ENCODE data around the gene MSGN1.
"Not testable (repeated sequence)": the region's sequence is repeated elsewhere in the genome, so short reads cannot be mapped to it uniquely, and the experiment has no call there.

Gene MSGN1

GRCh38 chr2:17805717-17806363, 10.4 kb upstream of the MSGN1 start:
- no peak for DNase-seq (ENCODE audit: low read depth)

GRCh38 chr2:17813010-17813741, 3.1 kb upstream of the MSGN1 start:
- no peak for DNase-seq (ENCODE audit: low read depth)

GRCh38 chr2:17813742-17814473, 2.4 kb upstream of the MSGN1 start:
- DNase-seq (ENCODE audit: low read depth): no peak

GRCh38 chr2:17814601-17815000, 1.7 kb upstream of the MSGN1 start:
- no peak for DNase-seq (ENCODE audit: low read depth)

GRCh38 chr2:17815468-17816184, 634 bp upstream of the MSGN1 start:
- DNase-seq (ENCODE audit: low read depth): no peak

GRCh38 chr2:17818235-17818815, 2.1 kb downstream of the MSGN1 start:
- no peak for DNase-seq (ENCODE audit: low read depth)

- no peak for DNase-seq (ENCODE audit: low read depth)
Measured at GRCh38 chr2:17821080-17821479, 4.8 kb downstream of the MSGN1 start.

- no peak for DNase-seq (ENCODE audit: low read depth)
Measured at GRCh38 chr2:17821535-17822444, 5.5 kb downstream of the MSGN1 start.

- DNase-seq (ENCODE audit: low read depth): no peak
Measured at GRCh38 chr2:17822445-17823117, 6.3 kb downstream of the MSGN1 start.

GRCh38 chr2:17823646-17824045, 7.4 kb downstream of the MSGN1 start:
- not testable (repeated sequence) for DNase-seq (ENCODE audit: low read depth)

GRCh38 chr2:17827316-17827715, 11.1 kb downstream of the MSGN1 start:
- DNase-seq (ENCODE audit: low read depth): no peak

- DNase-seq (ENCODE audit: low read depth): no peak
Measured at GRCh38 chr2:17827785-17828184, 11.5 kb downstream of the MSGN1 start.

GRCh38 chr2:17830053-17831034, 14.1 kb downstream of the MSGN1 start:
- peak; percentile 23 for DNase-seq (ENCODE audit: low read depth)

GRCh38 chr2:17835516-17835915, 19.3 kb downstream of the MSGN1 start:
- DNase-seq (ENCODE audit: low read depth): no peak

GRCh38 chr2:17839959-17840358, 23.7 kb downstream of the MSGN1 start:
- DNase-seq (ENCODE audit: low read depth): no peak

- DNase-seq (ENCODE audit: low read depth): no peak
Measured at GRCh38 chr2:17843457-17843856, 27.2 kb downstream of the MSGN1 start.

GRCh38 chr2:17845806-17846205, 29.5 kb downstream of the MSGN1 start:
- no peak for DNase-seq (ENCODE audit: low read depth)

GRCh38 chr2:17846676-17847075, 30.4 kb downstream of the MSGN1 start:
- no peak for DNase-seq (ENCODE audit: low read depth)

GRCh38 chr2:17847236-17847635, 31.0 kb downstream of the MSGN1 start:
- DNase-seq (ENCODE audit: low read depth): no peak

All from non-pigmented ciliary epithelial cell (primary cell).